Vagina (tissue), 2 donors: ENCODE results near the gene TEAD1.

Experiments
- CTCF ChIP-seq, 3 experiments: fragments of 450-650 bp in 2 of 3; fragments of 200-600 bp in 1 of 3; sonication (generic) in 1 of 3; IDR thresholded peaks; one replicate each; pipeline ENCODE4 v1.5.1; 2017 to 2019; ENCODE audit warnings: antibody characterized with exemption in 3 of 3, mild to moderate bottlenecking in 2 of 3, moderate library complexity in 2 of 3
- POLR2A ChIP-seq, 2 donors: fragments of 450-650 bp; IDR thresholded peaks; one replicate each; pipeline ENCODE4 v1.6.1; 2017; ENCODE audit warnings: antibody characterized with exemption in 2 of 2, mild to moderate bottlenecking in 2 of 2, moderate library complexity in 2 of 2
- POLR2AphosphoS5 ChIP-seq, 2 donors: sonication (generic); formaldehyde crosslinking; IDR thresholded peaks; one replicate each; pipeline ENCODE4 v1.9.0; 2017; ENCODE audit warnings: antibody characterized with exemption in 2 of 2, mild to moderate bottlenecking in 2 of 2, low read depth in 1 of 2; ENCODE audit not compliant: insufficient read depth in 1 of 2

GRCh38 chr11:12949453-12949852 lies 275.2 kb downstream of the TEAD1 start:
- TF ChIP-seq CTCF (IDR thresholded peaks at IDR 0.05) = no peak
- no peak for TF ChIP-seq POLR2A (IDR thresholded peaks at IDR 0.05)
- no peak for TF ChIP-seq POLR2AphosphoS5 (IDR thresholded peaks at IDR 0.05; ENCODE audit: insufficient read depth in 1 of 2, low read depth in 1 of 2)
